CMK (cell line): ENCODE data around the gene PAIP2B.
"Not testable (repeated sequence)": the region's sequence is repeated elsewhere in the genome, so short reads cannot be mapped to it uniquely, and the experiment has no call there.

Experiments used
- DNase-seq: peaks from one replicate; pipeline ENCODE4 v3.0.0-alpha.2; 2010; ENCODE audit warnings: low read depth

Gene PAIP2B

GRCh38 chr2:71216501-71216900 is 10.4 kb downstream of the PAIP2B start:
- no peak for DNase-seq

GRCh38 chr2:71215447-71215846 is 11.5 kb downstream of the PAIP2B start:
- DNase-seq: no peak

- no peak for DNase-seq
These were observed 14.6 kb downstream of the PAIP2B start for GRCh38 chr2:71212336-71212735.

GRCh38 chr2:71210292-71210691 is 16.6 kb downstream of the PAIP2B start:
- no peak for DNase-seq

- no peak for DNase-seq
These were observed 18.1 kb downstream of the PAIP2B start for GRCh38 chr2:71208756-71209155.

GRCh38 chr2:71207601-71208000 is 19.3 kb downstream of the PAIP2B start:
- DNase-seq: no peak

- no peak for DNase-seq
These were observed 20.6 kb downstream of the PAIP2B start for GRCh38 chr2:71206271-71206670.

- no peak for DNase-seq
These were observed 35.3 kb downstream of the PAIP2B start for GRCh38 chr2:71191570-71191943.

GRCh38 chr2:71190656-71191569 is 36.0 kb downstream of the PAIP2B start:
- no peak for DNase-seq

GRCh38 chr2:71187589-71187988 is 39.3 kb downstream of the PAIP2B start:
- no peak for DNase-seq

GRCh38 chr2:71186973-71187372 is 39.9 kb downstream of the PAIP2B start:
- no peak for DNase-seq

- not testable (repeated sequence) for DNase-seq
These were observed 43.4 kb downstream of the PAIP2B start for GRCh38 chr2:71183306-71184115.

- no peak for DNase-seq
These were observed 45.6 kb downstream of the PAIP2B start for GRCh38 chr2:71181316-71181715.

- DNase-seq: not testable (repeated sequence)
These were observed 48.1 kb downstream of the PAIP2B start for GRCh38 chr2:71178836-71179235.

GRCh38 chr2:71174207-71174606 is 52.7 kb downstream of the PAIP2B start:
- DNase-seq: no peak

GRCh38 chr2:71173096-71173495 is 53.8 kb downstream of the PAIP2B start:
- DNase-seq: no peak

- DNase-seq: no peak
These were observed 60.1 kb downstream of the PAIP2B start for GRCh38 chr2:71166812-71167211.

- DNase-seq: peak; percentile 27
These were observed 69.6 kb downstream of the PAIP2B start for GRCh38 chr2:71157124-71157793.

GRCh38 chr2:71156573-71156972 is 70.3 kb downstream of the PAIP2B start:
- DNase-seq: no peak

- no peak for DNase-seq
These were observed 71.1 kb downstream of the PAIP2B start for GRCh38 chr2:71155846-71156245.

GRCh38 chr2:71154798-71155197 is 72.1 kb downstream of the PAIP2B start:
- no peak for DNase-seq

- no peak for DNase-seq
These were observed 72.6 kb downstream of the PAIP2B start for GRCh38 chr2:71154279-71154678.
